Subcutaneous adipose tissue (tissue), 4 donors: ENCODE data around the gene PTTG2. TPM values are rescaled to one million over a fixed set of nuclear protein-coding genes. Genes with fewer than 3 reads are reported as not detected.

Source experiments
- CTCF ChIP-seq: fragments of 450-650 bp; IDR thresholded peaks from one replicate; pipeline ENCODE4 v1.5.1; 2016; ENCODE audit warnings: low read depth, mild to moderate bottlenecking, control low read depth, antibody characterized with exemption, moderate library complexity
- total RNA-seq, 4 donors: library from RNA; depleted of rRNA; stranded (reverse); fragments of >200 nt; gene quantifications; one replicate each; pipeline ENCODE4 v1.1.0, GENCODE V29; 2016

Gene PTTG2
- total RNA-seq, 4 donors from 2014 or later = 6.2 TPM; not detected in 3

GRCh38 chr4:37999000-37999716 is 39.0 kb downstream of the PTTG2 start:
- no peak for TF ChIP-seq CTCF

GRCh38 chr4:37999965-38000364 is 39.8 kb downstream of the PTTG2 start:
- no peak for TF ChIP-seq CTCF

- no peak for TF ChIP-seq CTCF
Measured at GRCh38 chr4:38001927-38002326, 41.7 kb downstream of the PTTG2 start.

- no peak for TF ChIP-seq CTCF
Measured at GRCh38 chr4:38002451-38003071, 42.4 kb downstream of the PTTG2 start.

- TF ChIP-seq CTCF = no peak
Measured at GRCh38 chr4:38003102-38003501, 42.9 kb downstream of the PTTG2 start.

- TF ChIP-seq CTCF = no peak
Measured at GRCh38 chr4:38003628-38004027, 43.4 kb downstream of the PTTG2 start.

- no peak for TF ChIP-seq CTCF
Measured at GRCh38 chr4:38004062-38004461, 43.9 kb downstream of the PTTG2 start.
